Measurements from ENCODE around the gene FETUB. TPM values are rescaled to one million over a fixed set of nuclear protein-coding genes. Genes with fewer than 3 reads are reported as not detected.

FETUB gene
- total and polyA plus RNA-seq, 2 of the 4 experiments (the other 2 are of a cell fraction), result not detected

DNA sequence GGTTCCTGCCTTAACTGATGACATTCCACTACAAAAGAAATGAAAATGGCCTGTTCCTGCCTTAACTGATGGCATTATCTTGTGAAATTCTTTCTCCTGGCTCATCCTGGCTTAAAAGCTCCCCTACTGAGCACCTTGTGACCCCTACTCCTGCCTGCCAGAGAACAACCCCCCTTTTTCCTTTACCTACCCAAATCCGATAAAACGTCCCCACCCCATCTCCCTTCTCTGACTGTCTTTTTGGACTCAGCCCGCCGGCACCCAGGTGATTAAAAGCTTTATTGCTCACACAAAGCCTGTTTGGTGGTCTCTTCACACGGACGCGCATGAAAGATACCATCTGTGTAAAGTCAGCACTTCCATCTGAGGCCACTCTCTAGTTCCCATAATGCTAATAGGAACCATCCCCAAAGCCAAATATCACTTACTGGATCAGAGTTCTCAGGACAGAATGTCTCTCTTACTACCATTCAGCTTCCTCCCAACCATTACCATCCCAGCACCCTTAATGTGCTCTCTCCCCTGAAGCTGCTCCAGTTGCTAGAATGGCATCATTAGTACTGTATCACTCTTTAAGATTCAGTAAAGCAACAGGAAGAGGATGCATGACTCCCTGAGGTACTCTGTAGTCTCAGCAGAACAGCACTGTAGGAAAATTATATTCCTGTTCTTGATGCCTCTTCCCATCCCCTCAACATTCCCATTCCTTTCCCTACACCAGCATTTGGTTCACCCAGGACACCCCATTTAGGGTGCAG lies 23.3 kb downstream of the FETUB start:
- no peak overlapping the region for H4K5ac ChIP-seq (ENCODE audit: low read depth, low read length)
- H2BK15ac ChIP-seq (ENCODE audit: low read depth, low read length), result no peak overlapping the region
- no peak overlapping the region for H3K23ac ChIP-seq (ENCODE audit: low read depth, low read length)
- no peaks in the 10 kb centered on the region for H3K4me1 ChIP-seq (ENCODE audit: control insufficient read depth, insufficient read depth, low read length)
- no peak overlapping the region for H3K4me3 ChIP-seq (ENCODE audit: insufficient read depth, low read depth, low read length)
- H3K18ac ChIP-seq (ENCODE audit: low read depth, low read length), result no peak overlapping the region
- DNase-seq, result no peak
- H3K9me3 ChIP-seq (ENCODE audit: control insufficient read depth, insufficient read depth, low read length), result no peaks in the 10 kb centered on the region
- no peaks in the 10 kb centered on the region for H3K79me1 ChIP-seq (ENCODE audit: low read depth in 1 of 2, low read length in 2 of 2)
- H3K9ac ChIP-seq (ENCODE audit: low read depth, low read length), result no peak overlapping the region
- peaks cover 16% of the 10 kb centered on the region for H3K27me3 ChIP-seq (ENCODE audit: control insufficient read depth, insufficient read depth, low read length)
- H2BK5ac ChIP-seq (ENCODE audit: low read depth, low read length, poor library complexity, severe bottlenecking), result no peak overlapping the region
- no peak for ATAC-seq (ENCODE audit: low read depth)
- H2AK9ac ChIP-seq (replicated peaks; ENCODE audit: low read depth, low read length, poor library complexity), result no peak overlapping the region
- WGBS, 2 experiments (ENCODE audit: extremely low coverage in 2 of 2, insufficient read length in 1 of 2), result 24% methylated on average over 5 of the region's 7 CpGs; no CpG with 5 or more reads in 1 of the 2 experiments
- H3K14ac ChIP-seq (replicated peaks; ENCODE audit: low read depth, low read length), result no peak overlapping the region
- H3K36me3 ChIP-seq (ENCODE audit: control insufficient read depth, insufficient read depth, low read length), result no peaks in the 10 kb centered on the region
- no TSS peak for BruUV-seq (replicated peaks)
- no peak overlapping the region for H2BK120ac ChIP-seq (ENCODE audit: low read depth, low read length)
- intact Hi-C loops (cut with micrococcal nuclease), result no loop called here
- no peak overlapping the region for H2AK5ac ChIP-seq (ENCODE audit: low read depth, low read length)
- H3K27ac ChIP-seq (ENCODE audit: insufficient read depth, low read length), result no peak overlapping the region
- dilution Hi-C loops (cut with HindIII; ENCODE audit: low sequenced_read_pairs, unreplicated experiment), result no loop called here
- no peak overlapping the region for H3K56ac ChIP-seq (ENCODE audit: extremely low read depth, insufficient read depth, low read length)
- POLR2A ChIA-PET (ENCODE audit: unreplicated experiment), result no interaction called here
- in situ Hi-C loops (cut with MboI; ENCODE audit: low sequenced_read_pairs), result no loop called here
- no peak overlapping the region for H2AFZ ChIP-seq (replicated peaks; ENCODE audit: low read length, poor library complexity)
- no peak overlapping the region for H4K91ac ChIP-seq (ENCODE audit: insufficient read depth, low read depth, low read length)
- no peak overlapping the region for H2BK20ac ChIP-seq (ENCODE audit: low read depth, low read length)
- H4K20me1 ChIP-seq (ENCODE audit: insufficient read depth, low read length), result no peaks in the 10 kb centered on the region
- CTCF ChIA-PET, result no interaction called here
- H3K9me1 ChIP-seq (ENCODE audit: insufficient read depth, low read length), result no peaks in the 10 kb centered on the region
- H3K4ac ChIP-seq (ENCODE audit: low read depth, low read length), result no peak overlapping the region
- no peak overlapping the region for H4K8ac ChIP-seq (ENCODE audit: low read depth in 2 of 2, low read length in 2 of 2)
- no peak for TF ChIP-seq ELK1 (IDR thresholded peaks at IDR 0.05; ENCODE audit: borderline replicate concordance, low read depth, low read length)
- no peak for TF ChIP-seq MAZ (IDR thresholded peaks at IDR 0.05; ENCODE audit: borderline replicate concordance, low read depth, low read length)
- no peak for TF ChIP-seq MXI1 (IDR thresholded peaks at IDR 0.05; ENCODE audit: borderline replicate concordance, low read depth, low read length)
- TF ChIP-seq BHLHE40 (IDR thresholded peaks at IDR 0.05; ENCODE audit: low read depth, low read length), result no peak
- TF ChIP-seq, protein P1, sequence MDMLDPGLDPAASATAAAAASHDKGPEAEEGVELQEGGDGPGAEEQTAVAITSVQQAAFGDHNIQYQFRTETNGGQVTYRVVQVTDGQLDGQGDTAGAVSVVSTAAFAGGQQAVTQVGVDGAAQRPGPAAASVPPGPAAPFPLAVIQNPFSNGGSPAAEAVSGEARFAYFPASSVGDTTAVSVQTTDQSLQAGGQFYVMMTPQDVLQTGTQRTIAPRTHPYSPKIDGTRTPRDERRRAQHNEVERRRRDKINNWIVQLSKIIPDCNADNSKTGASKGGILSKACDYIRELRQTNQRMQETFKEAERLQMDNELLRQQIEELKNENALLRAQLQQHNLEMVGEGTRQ (IDR thresholded peaks at IDR 0.05; ENCODE audit: low read depth, low read length), result no peak
- no peak for TF ChIP-seq POLR2A (IDR thresholded peaks at IDR 0.05; ENCODE audit: low read depth, low read length)
- TF ChIP-seq RCOR1 (IDR thresholded peaks at IDR 0.05; ENCODE audit: insufficient replicate concordance, low read length), result no peak
- no peak for TF ChIP-seq CHD1 (IDR thresholded peaks at IDR 0.05; ENCODE audit: low read depth, low read length)
- no peak for TF ChIP-seq CTCF (conservative IDR thresholded peaks at IDR 0.05; ENCODE audit: low read depth, low read length)
- TF ChIP-seq SMC3 (IDR thresholded peaks at IDR 0.05; ENCODE audit: low read depth, low read length), result no peak
- TF ChIP-seq CEBPB (IDR thresholded peaks at IDR 0.05; ENCODE audit: low read depth, low read length), result no peak
- no peak for TF ChIP-seq RFX5 (IDR thresholded peaks at IDR 0.05; ENCODE audit: low read depth, low read length)
- no peak for TF ChIP-seq NFE2L2 (IDR thresholded peaks at IDR 0.05; ENCODE audit: low read depth, low read length)
- TF ChIP-seq FOS (IDR thresholded peaks at IDR 0.05; ENCODE audit: low read depth, low read length), result no peak
- no peak for TF ChIP-seq MAFK (IDR thresholded peaks at IDR 0.05; ENCODE audit: low read depth, low read length)
- TF ChIP-seq RAD21 (IDR thresholded peaks at IDR 0.05; ENCODE audit: low read length), result no peak
- no peak overlapping the region for H3K4me2 ChIP-seq (ENCODE audit: low read depth, low read length)

All from IMR-90 (cell line).